Psoas muscle (tissue), 8 donors: Measurements from ENCODE around the gene CNST. TPM values are rescaled to one million over a fixed set of nuclear protein-coding genes. Genes with fewer than 3 reads are reported as not detected.

Experiments used
- ATAC-seq, 4 donors: fragments of 200-7000 bp; cut with Tn5 transposase; one replicate each; pipeline ENCODE4 v1.9.1; 2020; ENCODE audit warnings: moderate library complexity in 3 of 4, mild to moderate bottlenecking in 2 of 4
- DNase-seq, 2 donors: peaks; one replicate each; pipeline ENCODE4 v3.0.0-alpha.2; 2020
- H3K27ac ChIP-seq: fragments of 200-600 bp; one replicate; pipeline ENCODE4 v1.8.0; 2022
- H3K27me3 ChIP-seq, 3 donors: fragments of 200-600 bp in 1 of 3; one replicate each; pipeline versions ENCODE4 v1.6.1 to v1.8.0; 2013 to 2022; ENCODE audit warnings: low read length in 2 of 3, mild to moderate bottlenecking in 2 of 3, moderate library complexity in 1 of 3; ENCODE audit not compliant: insufficient read depth in 3 of 3
- H3K36me3 ChIP-seq, 2 donors: fragments of 200-600 bp in 1 of 2; one replicate each; pipeline versions ENCODE4 v1.6.1 to v1.8.0; 2013 to 2022; ENCODE audit warnings: low read depth in 1 of 2, mild to moderate bottlenecking in 1 of 2, moderate library complexity in 1 of 2; ENCODE audit not compliant: insufficient read depth in 1 of 2
- H3K4me1 ChIP-seq: fragments of 200-600 bp; one replicate; pipeline ENCODE4 v1.8.0; 2022
- H3K4me3 ChIP-seq: fragments of 200-600 bp; one replicate; pipeline ENCODE4 v1.8.0; 2022; ENCODE audit warnings: mild to moderate bottlenecking
- H3K9me3 ChIP-seq: fragments of 200-600 bp; one replicate; pipeline ENCODE4 v1.8.0; 2022
- WGBS, 3 donors: extraction: QIAGEN DNeasy Blood & Tissue Kit; methylation state at CpG; one replicate each; pipeline versions ENCODE4 v1.1.6 to v1.1.7; 2013; 5-methylcytosine and 5-hydroxymethylcytosine counted together
- intact Hi-C, 2 donors: fragments of 100-400 bp; cut with DNase I; formaldehyde crosslinking; loops; one replicate each; pipeline versions ENCODE4 v1.11.0 to v1.14.2; 2022
- polyA plus RNA-seq, 3 donors: library from polyadenylated mRNA; stranded (reverse); fragments of 200-250 nt; gene quantifications; one replicate each; pipeline ENCODE4 v1.2.3, GENCODE V29; 2013
- total RNA-seq, 4 donors: library from RNA; stranded (reverse); fragmentation: NEBNext Ultra II Directional in 2 of 4; extraction: Animal tissue kit (Norgen Biotek cat#: 25700) in 2 of 4; gene quantifications; one replicate each; pipeline versions ENCODE4 v1.2.1 to v1.2.4, GENCODE V29; 2021 to 2023
- TF ChIP-seq, protein P1 (sequence below): fragments of 200-600 bp; IDR thresholded peaks from one replicate; pipeline ENCODE4 v1.8.0; 2022; ENCODE audit warnings: antibody characterized with exemption
- donor health status: healthy with polysubstance abuse.
- donor health status: DM: no; HTN: no; CAD: no; lungs with moderate emphysema.
- donor health status: Bipolar disorder and iron deficiency.
- donor health status: healthy.
- donor health status: DM: yes; HTN: yes; CAD: no.
- donor health status: DM: no; HTN: no; CAD: no.
- donor health status: DM: no; HTN: no; CAD: no.
- donor health status: DM: yes; HTN: yes; CAD: no.

CNST gene
- total and polyA plus RNA-seq, 7 donors, result 9.7 to 64.8 (median 19.5) TPM

DNA sequence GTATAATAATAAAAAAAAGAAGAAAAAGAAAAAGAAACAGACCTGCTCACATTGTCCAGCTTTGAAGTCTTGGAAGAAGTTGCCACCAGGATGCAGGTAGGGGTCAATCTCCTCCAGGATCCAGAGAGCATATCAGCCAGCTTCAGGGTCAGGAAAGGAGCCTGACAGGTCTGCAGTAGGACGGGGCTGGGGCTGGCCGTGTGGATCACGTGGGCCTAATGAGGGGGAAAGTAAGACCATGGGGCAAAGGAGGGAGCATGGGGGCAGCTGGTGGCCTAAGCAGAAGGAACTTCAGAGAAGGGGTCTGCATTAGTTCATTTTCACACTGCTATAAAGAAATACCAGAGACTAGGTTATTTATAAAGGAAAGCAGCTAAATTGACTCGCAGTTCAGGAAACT is 39.9 kb upstream of the CNST start:
- no peaks in the 10 kb centered on the region for H3K9me3 ChIP-seq
- TF ChIP-seq, protein P1, sequence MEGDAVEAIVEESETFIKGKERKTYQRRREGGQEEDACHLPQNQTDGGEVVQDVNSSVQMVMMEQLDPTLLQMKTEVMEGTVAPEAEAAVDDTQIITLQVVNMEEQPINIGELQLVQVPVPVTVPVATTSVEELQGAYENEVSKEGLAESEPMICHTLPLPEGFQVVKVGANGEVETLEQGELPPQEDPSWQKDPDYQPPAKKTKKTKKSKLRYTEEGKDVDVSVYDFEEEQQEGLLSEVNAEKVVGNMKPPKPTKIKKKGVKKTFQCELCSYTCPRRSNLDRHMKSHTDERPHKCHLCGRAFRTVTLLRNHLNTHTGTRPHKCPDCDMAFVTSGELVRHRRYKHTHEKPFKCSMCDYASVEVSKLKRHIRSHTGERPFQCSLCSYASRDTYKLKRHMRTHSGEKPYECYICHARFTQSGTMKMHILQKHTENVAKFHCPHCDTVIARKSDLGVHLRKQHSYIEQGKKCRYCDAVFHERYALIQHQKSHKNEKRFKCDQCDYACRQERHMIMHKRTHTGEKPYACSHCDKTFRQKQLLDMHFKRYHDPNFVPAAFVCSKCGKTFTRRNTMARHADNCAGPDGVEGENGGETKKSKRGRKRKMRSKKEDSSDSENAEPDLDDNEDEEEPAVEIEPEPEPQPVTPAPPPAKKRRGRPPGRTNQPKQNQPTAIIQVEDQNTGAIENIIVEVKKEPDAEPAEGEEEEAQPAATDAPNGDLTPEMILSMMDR, result no peak
- H3K27me3 ChIP-seq, result no peaks in the 10 kb centered on the region
- no peak overlapping the region for H3K27ac ChIP-seq
- no peak for DNase-seq
- intact Hi-C loops, result no loop called here
- WGBS, 3 donors, result 79 to 85% (median 80%) methylated on average over 4 of the region's 4 CpGs
- no peaks in the 10 kb centered on the region for H3K4me1 ChIP-seq
- no peak for ATAC-seq
- no peaks in the 10 kb centered on the region for H3K36me3 ChIP-seq
- no peak overlapping the region for H3K4me3 ChIP-seq

DNA sequence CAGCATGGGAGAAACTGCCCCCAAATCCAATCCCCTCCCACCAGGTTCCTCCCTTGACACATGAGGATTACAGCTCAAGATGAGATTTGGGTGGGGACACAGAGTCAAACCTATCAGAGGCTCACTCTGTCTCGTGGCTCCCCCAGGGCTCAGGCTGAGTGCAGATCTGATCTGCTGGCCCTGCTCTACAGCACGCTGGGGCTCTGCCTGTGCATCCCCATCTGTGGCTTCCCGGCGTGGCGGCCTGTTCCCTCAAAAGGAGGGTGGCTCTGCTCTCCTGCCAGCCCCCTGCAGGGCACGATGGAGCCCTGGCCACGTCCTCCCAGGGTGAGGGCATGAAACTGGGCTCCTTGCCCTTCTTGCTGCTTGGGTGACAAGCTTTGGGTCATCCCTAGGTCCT is 39.3 kb upstream of the CNST start:
- WGBS, 3 donors, result 69 to 73% (median 69%) methylated on average over 7 of the region's 7 CpGs
- H3K27ac ChIP-seq, result no peak overlapping the region
- no peaks in the 10 kb centered on the region for H3K27me3 ChIP-seq
- TF ChIP-seq, protein P1, result no peak
- H3K4me3 ChIP-seq, result no peak overlapping the region
- ATAC-seq (no peak), DNase-seq (no peak)
- no peaks in the 10 kb centered on the region for H3K4me1 ChIP-seq
- H3K36me3 ChIP-seq, result no peaks in the 10 kb centered on the region
- intact Hi-C loops, result no loop called here
- H3K9me3 ChIP-seq, result no peaks in the 10 kb centered on the region

DNA sequence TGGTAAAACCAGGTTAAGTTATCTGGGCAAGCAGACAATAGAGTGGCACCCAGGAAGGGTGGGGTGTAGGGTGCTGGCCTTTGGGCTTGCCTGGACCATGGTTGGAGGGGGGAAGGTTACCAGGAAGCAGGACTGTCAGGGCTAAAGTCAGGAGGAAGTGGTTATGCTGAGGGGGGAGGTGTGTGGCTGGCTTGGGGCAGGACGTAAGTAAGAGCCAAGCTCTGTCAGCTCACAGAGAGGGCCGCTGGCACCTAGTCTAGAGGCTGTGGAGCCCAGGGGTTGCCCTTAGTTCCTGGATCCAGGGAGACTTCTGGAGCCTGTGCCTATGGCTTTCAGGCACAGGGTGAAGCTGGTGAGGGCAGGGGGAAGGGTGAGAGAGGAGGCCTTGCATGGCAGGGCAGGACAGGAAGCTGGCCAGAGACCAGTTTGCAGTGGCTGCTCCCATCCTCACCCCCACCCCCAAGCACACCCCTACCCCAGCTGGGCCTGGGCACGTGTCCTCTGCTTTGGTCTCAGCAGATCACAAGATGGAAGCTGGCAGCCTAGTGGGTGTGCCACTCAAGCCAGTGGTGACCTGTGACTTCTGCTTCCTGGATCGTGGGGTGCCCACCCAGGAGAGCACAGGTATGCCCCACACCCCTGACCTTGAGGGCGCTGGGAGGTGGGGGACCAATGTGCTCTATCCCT is 38.7 kb upstream of the CNST start:
- intact Hi-C loops, result no loop called here
- WGBS, 3 donors, result 45 to 53% (median 47%) methylated on average over 5 of the region's 5 CpGs

DNA sequence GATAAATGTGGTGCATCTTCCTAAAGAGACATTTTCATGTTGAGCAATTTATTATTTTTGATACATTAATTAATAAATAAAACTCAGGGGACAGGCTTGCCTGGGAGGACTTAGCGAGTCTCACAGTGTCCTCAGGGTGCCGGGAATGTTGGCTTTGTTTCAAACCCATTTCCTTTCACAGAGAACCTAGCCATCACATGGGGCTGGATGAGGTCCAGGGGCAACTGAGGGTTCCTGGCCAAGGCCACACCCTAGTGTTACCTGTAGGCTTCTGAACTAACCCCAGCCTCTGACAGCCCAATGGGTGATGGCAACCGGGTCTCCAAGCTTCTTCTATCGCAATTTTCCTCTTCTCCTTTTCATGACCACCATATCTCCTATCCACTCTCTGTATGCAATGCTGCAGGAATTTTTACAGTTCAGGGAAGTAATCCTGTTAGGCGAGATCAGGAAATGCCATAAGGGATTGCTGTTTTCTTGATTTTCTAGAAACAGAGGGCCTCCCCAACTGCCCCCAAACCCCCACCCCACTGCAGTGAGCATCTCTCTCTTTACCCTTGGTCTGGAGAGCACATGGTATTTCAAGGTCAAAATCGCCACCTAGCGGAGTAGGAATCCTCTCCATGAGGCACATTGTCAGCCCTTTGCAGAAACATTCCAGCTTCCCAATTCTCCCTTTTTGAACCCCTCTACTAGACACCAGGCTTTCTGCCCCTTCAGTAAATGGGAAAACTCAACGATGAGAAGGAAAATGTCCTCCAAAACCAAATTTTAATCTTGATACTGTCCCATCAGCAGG is 37.1 kb upstream of the CNST start:
- Histone ChIP-seq H3K27me3 (no peaks in the 10 kb centered on the region), H3K4me3 (no peak overlapping the region), H3K4me1 (no peaks in the 10 kb centered on the region), H3K36me3 (no peaks in the 10 kb centered on the region), H3K9me3 (no peaks in the 10 kb centered on the region), H3K27ac (no peak overlapping the region)
- intact Hi-C loops, result no loop called here
- no peak for DNase-seq
- ATAC-seq, result no peak
- WGBS, 3 donors, result 69 to 78% (median 71%) methylated on average over 8 of the region's 8 CpGs
- TF ChIP-seq, protein P1, result no peak

More for the DNA sequence above, 38.7 kb upstream of the CNST start:
- Histone ChIP-seq H3K27me3 (no peaks in the 10 kb centered on the region), H3K27ac (no peak overlapping the region), H3K9me3 (no peaks in the 10 kb centered on the region), H3K4me1 (no peaks in the 10 kb centered on the region), H3K4me3 (no peak overlapping the region), H3K36me3 (no peaks in the 10 kb centered on the region)
- no peak for ATAC-seq
- TF ChIP-seq, protein P1, result no peak
- no peak for DNase-seq
